ENCODE results near the gene ELL2. TPM values are rescaled to one million over a fixed set of nuclear protein-coding genes. Genes with fewer than 3 reads are reported as not detected.

Gene ELL2
- total and polyA plus RNA-seq, 2 donors (not counting 1 experiment from before 2014, with no cell fraction given), result 68.5 to 121 TPM

DNA sequence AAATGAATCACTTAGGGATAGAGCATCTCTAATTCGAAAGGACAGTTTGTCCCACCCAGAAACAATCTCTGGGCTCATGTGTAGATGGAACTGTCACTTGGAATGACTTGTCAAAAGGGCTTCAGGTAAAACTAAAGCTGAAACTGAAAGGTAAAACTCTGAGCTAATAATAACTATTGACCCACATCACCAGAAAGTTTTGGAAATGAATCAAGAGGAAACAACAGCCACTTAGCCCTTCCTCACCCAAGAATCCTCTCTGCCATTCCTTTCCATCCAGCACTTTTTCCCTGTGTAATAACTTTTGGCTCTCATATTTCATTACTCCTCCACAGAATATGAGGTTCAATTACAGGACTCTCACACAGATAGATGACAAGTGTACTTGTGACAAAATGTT, 125.1 kb downstream of the ELL2 start:
- Histone ChIP-seq H3K27me3 (ENCODE audit: control insufficient read depth, insufficient read depth, low read length) (no peaks in the 10 kb centered on the region), H3K79me2 (ENCODE audit: control insufficient read depth, insufficient read depth, low read length) (no peaks in the 10 kb centered on the region), H3K9ac (ENCODE audit: insufficient read depth, low read length) (no peak overlapping the region), H3K27ac (ENCODE audit: insufficient read depth, low read length) (no peak overlapping the region), H3K36me3 (ENCODE audit: control insufficient read depth, insufficient read depth, low read length) (no peaks in the 10 kb centered on the region), H3K4me3 (replicated peaks in 1 of 4; ENCODE audit: control extremely low read depth in 1 of 4, insufficient read depth in 1 of 4, low read depth in 3 of 4, low read length in 4 of 4) (no peak overlapping the region), H2AFZ (ENCODE audit: low read length) (no peak overlapping the region), H4K20me1 (ENCODE audit: control insufficient read depth, extremely low read depth, insufficient read depth, low read length) (no peaks in the 10 kb centered on the region), H3K4me2 (ENCODE audit: extremely low read depth, insufficient read depth, low read length) (no peak overlapping the region), H3K9me3 (ENCODE audit: control insufficient read depth, insufficient read depth, low read depth, low read length) (no peaks in the 10 kb centered on the region), H3K4me1 (ENCODE audit: control insufficient read depth, extremely low read depth, insufficient read depth, low read length) (peaks cover 3% of the 10 kb centered on the region)
- no peak for DNase-seq (ENCODE audit: low read depth in 2 of 2)
- TF ChIP-seq, protein P1, sequence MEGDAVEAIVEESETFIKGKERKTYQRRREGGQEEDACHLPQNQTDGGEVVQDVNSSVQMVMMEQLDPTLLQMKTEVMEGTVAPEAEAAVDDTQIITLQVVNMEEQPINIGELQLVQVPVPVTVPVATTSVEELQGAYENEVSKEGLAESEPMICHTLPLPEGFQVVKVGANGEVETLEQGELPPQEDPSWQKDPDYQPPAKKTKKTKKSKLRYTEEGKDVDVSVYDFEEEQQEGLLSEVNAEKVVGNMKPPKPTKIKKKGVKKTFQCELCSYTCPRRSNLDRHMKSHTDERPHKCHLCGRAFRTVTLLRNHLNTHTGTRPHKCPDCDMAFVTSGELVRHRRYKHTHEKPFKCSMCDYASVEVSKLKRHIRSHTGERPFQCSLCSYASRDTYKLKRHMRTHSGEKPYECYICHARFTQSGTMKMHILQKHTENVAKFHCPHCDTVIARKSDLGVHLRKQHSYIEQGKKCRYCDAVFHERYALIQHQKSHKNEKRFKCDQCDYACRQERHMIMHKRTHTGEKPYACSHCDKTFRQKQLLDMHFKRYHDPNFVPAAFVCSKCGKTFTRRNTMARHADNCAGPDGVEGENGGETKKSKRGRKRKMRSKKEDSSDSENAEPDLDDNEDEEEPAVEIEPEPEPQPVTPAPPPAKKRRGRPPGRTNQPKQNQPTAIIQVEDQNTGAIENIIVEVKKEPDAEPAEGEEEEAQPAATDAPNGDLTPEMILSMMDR (conservative IDR thresholded peaks at IDR 0.05 in 1 of 2, IDR thresholded peaks at IDR 0.05 in 1 of 2; ENCODE audit: low read depth in 1 of 2, low read length in 2 of 2), result no peak
- no peak for TF ChIP-seq EZH2 (IDR thresholded peaks at IDR 0.05; ENCODE audit: low read length, missing control alignments)

DNA sequence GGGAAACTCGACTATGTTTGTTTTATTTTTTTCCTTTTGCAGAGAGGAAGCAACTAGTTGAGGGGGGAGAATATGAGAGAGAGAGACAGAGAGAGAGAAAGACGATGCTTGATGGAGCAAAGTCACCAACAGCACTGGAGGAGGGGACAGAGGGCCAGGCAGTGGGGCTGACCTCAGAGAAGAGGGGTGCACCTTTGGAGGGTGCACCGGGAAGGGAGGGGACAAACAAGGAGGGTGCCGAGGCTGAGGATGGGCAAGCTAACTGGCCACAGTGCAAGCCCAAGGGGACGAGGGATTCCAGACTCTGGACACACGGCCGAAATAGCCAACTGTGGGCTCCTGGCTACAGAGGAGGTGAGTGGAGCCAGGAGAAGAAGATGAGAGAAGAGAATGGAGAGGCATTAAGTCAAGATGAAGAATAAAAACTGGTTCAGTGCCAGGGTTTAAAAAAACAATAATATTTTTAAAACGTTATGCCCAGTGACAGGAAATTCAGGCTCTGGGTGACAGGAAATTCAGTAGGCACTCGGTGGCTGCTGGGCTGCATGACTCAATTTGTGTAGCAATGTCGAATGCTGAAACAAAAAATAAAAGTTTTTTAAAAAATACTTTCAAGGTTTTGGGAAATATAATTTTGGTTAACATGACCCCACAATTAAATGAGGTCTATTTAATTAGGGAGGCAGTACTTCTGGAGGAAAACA, 125.8 kb downstream of the ELL2 start:
- peak overlapping the region in 2 of 4 experiments; percentile 60 to 64 for H3K4me3 ChIP-seq (replicated peaks in 1 of 4; ENCODE audit: control extremely low read depth in 1 of 4, insufficient read depth in 1 of 4, low read depth in 3 of 4, low read length in 4 of 4)
- no peak for DNase-seq (ENCODE audit: low read depth in 2 of 2)
- H3K79me2 ChIP-seq (ENCODE audit: control insufficient read depth, insufficient read depth, low read length), result no peaks in the 10 kb centered on the region
- H3K27me3 ChIP-seq (ENCODE audit: control insufficient read depth, insufficient read depth, low read length), result no peaks in the 10 kb centered on the region
- peak overlapping the region; percentile 84 for H3K4me2 ChIP-seq (ENCODE audit: extremely low read depth, insufficient read depth, low read length)
- H3K9me3 ChIP-seq (ENCODE audit: control insufficient read depth, insufficient read depth, low read depth, low read length), result no peaks in the 10 kb centered on the region
- H3K36me3 ChIP-seq (ENCODE audit: control insufficient read depth, insufficient read depth, low read length), result no peaks in the 10 kb centered on the region
- H3K9ac ChIP-seq (ENCODE audit: insufficient read depth, low read length), result no peak overlapping the region
- no peak overlapping the region for H3K27ac ChIP-seq (ENCODE audit: insufficient read depth, low read length)
- TF ChIP-seq, protein P1 (conservative IDR thresholded peaks at IDR 0.05 in 1 of 2, IDR thresholded peaks at IDR 0.05 in 1 of 2; ENCODE audit: low read depth in 1 of 2, low read length in 2 of 2), result no peak
- no peaks in the 10 kb centered on the region for H4K20me1 ChIP-seq (ENCODE audit: control insufficient read depth, extremely low read depth, insufficient read depth, low read length)
- H2AFZ ChIP-seq (ENCODE audit: low read length), result no peak overlapping the region
- peaks cover 3% of the 10 kb centered on the region for H3K4me1 ChIP-seq (ENCODE audit: control insufficient read depth, extremely low read depth, insufficient read depth, low read length)

Other genes with a start within 250 kb of the ELL2 start
- gene RHOBTB3, start 230.5 kb downstream of the ELL2 start, total RNA-seq, result 222 and 337 TPM in 2 replicates
- gene RHOBTB3, start 230.5 kb downstream of the ELL2 start, polyA plus RNA-seq, result 188 and 338 TPM in 2 replicates
- 54.2 and 91.8 TPM in 2 replicates for gene GLRX, start 139.1 kb downstream of the ELL2 start, total RNA-seq
- gene GLRX, start 139.1 kb downstream of the ELL2 start, polyA plus RNA-seq, result 277 and 429 TPM in 2 replicates

All from fibroblast of lung (primary cell).